CD4-positive, alpha-beta T cell (primary cell): ENCODE measurements around the gene RSU1. TPM values are rescaled to one million over a fixed set of nuclear protein-coding genes. Genes with fewer than 3 reads are reported as not detected.

Experiments
- ATAC-seq: fragments of 200-7000 bp; cut with Tn5 transposase; one replicate; pipeline ENCODE4 v1.10.0; 2022; ENCODE audit warnings: mild to moderate bottlenecking; ENCODE audit not compliant: poor library complexity
- CTCF ChIA-PET: fragments of 350-600 bp; sonication (Branson Sonifier 250); formaldehyde crosslinking; loops from one replicate; lab custom pipeline; 2021; ENCODE audit warnings: antibody characterized with exemption, inconsistent platforms; lab: Charles Lee
- POLR2A ChIA-PET: fragments of 350-600 bp; sonication (Branson Sonifier 250); formaldehyde crosslinking; loops from one replicate; lab custom pipeline; 2021; ENCODE audit warnings: antibody characterized with exemption, inconsistent platforms; lab: Charles Lee
- DNase-seq, 14 experiments: peaks; one replicate each; pipeline ENCODE4 v3.0.0-alpha.2; 2013 to 2020; ENCODE audit warnings: mixed read lengths in 2 of 14
- H3K27ac ChIP-seq, 2 donors: one replicate each; pipeline versions ENCODE4 v1.5.1 to v1.7.0; 2013; ENCODE audit warnings: low read length in 2 of 2, low read depth in 1 of 2, mild to moderate bottlenecking in 1 of 2
- H3K27me3 ChIP-seq, 2 experiments: 1 replicate in 1 of 2; 2 replicates in 1 of 2; pipeline versions ENCODE4 v1.6.1 to v1.7.0; 2013; ENCODE audit warnings: low read length in 2 of 2, control low read depth in 1 of 2, mild to moderate bottlenecking in 1 of 2, moderate library complexity in 1 of 2; ENCODE audit not compliant: insufficient read depth in 2 of 2, control insufficient read depth in 1 of 2
- H3K36me3 ChIP-seq: one replicate; pipeline ENCODE4 v1.6.1; 2013; ENCODE audit warnings: low read length, control low read depth; ENCODE audit not compliant: insufficient read depth
- H3K4me1 ChIP-seq: one replicate; pipeline ENCODE4 v1.6.1; 2013; ENCODE audit warnings: low read length, control low read depth; ENCODE audit not compliant: insufficient read depth
- H3K4me3 ChIP-seq: one replicate; pipeline ENCODE4 v1.5.1; 2013; ENCODE audit warnings: mild to moderate bottlenecking, low read length, moderate library complexity
- H3K9me3 ChIP-seq, 2 experiments: 1 replicate in 1 of 2; 2 replicates in 1 of 2; pipeline versions ENCODE4 v1.6.1 to v1.7.0; 2013; ENCODE audit warnings: low read length in 2 of 2, mild to moderate bottlenecking in 2 of 2, control low read depth in 1 of 2, moderate library complexity in 1 of 2; ENCODE audit not compliant: control insufficient read depth in 1 of 2, insufficient read depth in 1 of 2
- H3K27ac Mint-ChIP-seq: one replicate; pipeline ENCODE4 v1.8.0; 2020; ENCODE audit warnings: mixed read lengths
- H3K27me3 Mint-ChIP-seq: one replicate; pipeline ENCODE4 v1.8.0; 2021; ENCODE audit warnings: mixed read lengths
- H3K36me3 Mint-ChIP-seq: one replicate; pipeline ENCODE4 v1.8.0; 2021; ENCODE audit warnings: low read depth, mixed read lengths
- H3K4me1 Mint-ChIP-seq: one replicate; pipeline ENCODE4 v1.8.0; 2021; ENCODE audit warnings: low read depth, mixed read lengths
- H3K4me3 Mint-ChIP-seq: one replicate; pipeline ENCODE4 v1.8.0; 2020; ENCODE audit warnings: mild to moderate bottlenecking, mixed read lengths
- H3K9me3 Mint-ChIP-seq: one replicate; pipeline ENCODE4 v1.8.0; 2020; ENCODE audit warnings: mixed read lengths
- intact Hi-C, 2 experiments: fragments of 100-400 bp; cut with DNase I in 1 of 2; cut with micrococcal nuclease in 1 of 2; formaldehyde crosslinking; loops; one replicate each; pipeline versions ENCODE4 v1.15.1 to v1.9.0; 2023 to 2025; cut with DNase I, micrococcal nuclease
- total RNA-seq, 174 experiments: library from RNA in 2 of 174; stranded (reverse) in 2 of 174; gene quantifications; one replicate each; pipeline ENCODE4 v1.2.3 and lab custom pipeline; 2021 to 2026
- TF ChIP-seq, protein P1 (sequence below): fragments of 200-600 bp; IDR thresholded peaks from one replicate; pipeline ENCODE4 v1.8.0; 2022; ENCODE audit warnings: antibody characterized with exemption, mild to moderate bottlenecking

Gene RSU1
- total RNA-seq, 2 experiments from 2014 or later = 26.2 to 28.8 TPM

DNA sequence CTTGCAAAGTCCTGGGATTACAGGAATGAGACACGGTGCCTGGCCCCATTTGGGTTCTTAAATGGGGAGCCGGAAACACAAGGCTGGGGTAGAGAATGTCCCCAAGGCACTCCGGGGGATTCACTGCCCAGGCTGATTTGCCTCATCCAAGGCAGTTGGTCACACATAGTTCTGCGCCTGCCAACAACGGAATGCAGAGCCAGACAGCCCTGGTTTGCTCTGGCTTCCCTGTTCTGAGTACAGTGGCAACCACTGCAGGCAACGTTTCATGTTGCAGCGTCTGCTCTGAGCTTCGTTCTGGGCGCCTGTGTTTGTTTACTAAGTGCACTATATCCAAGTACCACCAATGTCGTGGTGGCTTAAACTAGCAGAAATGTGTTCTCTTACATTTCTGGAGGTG, 233.8 kb downstream of the RSU1 start:
- Histone ChIP-seq H3K9me3 (no peaks in the 10 kb centered on the region), H3K27me3 (peaks cover 0 to 6% of the 10 kb centered on the region in 2 experiments), H3K36me3 (no peaks in the 10 kb centered on the region), H3K4me1 (no peaks in the 10 kb centered on the region), H3K27ac (no peak overlapping the region), H3K4me3 (no peak overlapping the region)
- Mint-ChIP-seq H3K9me3 (no peaks in the 10 kb centered on the region), H3K4me3 (no peak overlapping the region), H3K27me3 (peaks cover 40% of the 10 kb centered on the region), H3K36me3 (no peaks in the 10 kb centered on the region), H3K27ac (no peak overlapping the region), H3K4me1 (no peaks in the 10 kb centered on the region)
- CTCF ChIA-PET = no interaction called here
- ATAC-seq (no peak), DNase-seq (no peak)
- POLR2A ChIA-PET = no interaction called here
- TF ChIP-seq, protein P1, sequence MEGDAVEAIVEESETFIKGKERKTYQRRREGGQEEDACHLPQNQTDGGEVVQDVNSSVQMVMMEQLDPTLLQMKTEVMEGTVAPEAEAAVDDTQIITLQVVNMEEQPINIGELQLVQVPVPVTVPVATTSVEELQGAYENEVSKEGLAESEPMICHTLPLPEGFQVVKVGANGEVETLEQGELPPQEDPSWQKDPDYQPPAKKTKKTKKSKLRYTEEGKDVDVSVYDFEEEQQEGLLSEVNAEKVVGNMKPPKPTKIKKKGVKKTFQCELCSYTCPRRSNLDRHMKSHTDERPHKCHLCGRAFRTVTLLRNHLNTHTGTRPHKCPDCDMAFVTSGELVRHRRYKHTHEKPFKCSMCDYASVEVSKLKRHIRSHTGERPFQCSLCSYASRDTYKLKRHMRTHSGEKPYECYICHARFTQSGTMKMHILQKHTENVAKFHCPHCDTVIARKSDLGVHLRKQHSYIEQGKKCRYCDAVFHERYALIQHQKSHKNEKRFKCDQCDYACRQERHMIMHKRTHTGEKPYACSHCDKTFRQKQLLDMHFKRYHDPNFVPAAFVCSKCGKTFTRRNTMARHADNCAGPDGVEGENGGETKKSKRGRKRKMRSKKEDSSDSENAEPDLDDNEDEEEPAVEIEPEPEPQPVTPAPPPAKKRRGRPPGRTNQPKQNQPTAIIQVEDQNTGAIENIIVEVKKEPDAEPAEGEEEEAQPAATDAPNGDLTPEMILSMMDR = no peak
- intact Hi-C loops = no loop called here

DNA sequence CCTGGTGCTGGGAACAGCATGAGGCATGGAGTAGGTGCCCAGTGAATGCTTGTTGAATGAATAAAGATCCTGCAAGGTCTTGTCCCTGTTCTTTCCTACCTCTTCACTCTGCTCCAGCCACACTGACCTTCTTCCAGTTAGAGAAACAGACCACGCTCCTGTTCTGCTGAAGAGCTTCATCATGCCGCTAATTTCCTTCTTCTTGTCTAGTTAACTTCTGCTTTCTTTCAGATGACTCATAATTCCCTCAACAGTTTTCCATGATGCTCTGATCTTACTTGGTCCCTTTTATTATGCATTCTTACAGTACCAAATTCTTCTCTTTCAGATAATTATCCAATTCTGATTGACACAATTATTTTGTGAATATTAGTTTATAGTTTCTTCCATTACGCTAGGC, 236.0 kb downstream of the RSU1 start:
- Mint-ChIP-seq H3K4me1 (no peaks in the 10 kb centered on the region), H3K27ac (no peak overlapping the region), H3K27me3 (peaks cover 49% of the 10 kb centered on the region), H3K36me3 (no peaks in the 10 kb centered on the region), H3K9me3 (no peaks in the 10 kb centered on the region), H3K4me3 (no peak overlapping the region)
- H3K4me1 ChIP-seq = no peaks in the 10 kb centered on the region
- intact Hi-C loops = no loop called here
- no peaks in the 10 kb centered on the region for H3K36me3 ChIP-seq
- ATAC-seq (no peak), DNase-seq (no peak)
- H3K27ac ChIP-seq = no peak overlapping the region
- peaks cover 0 to 6% of the 10 kb centered on the region in 2 experiments for H3K27me3 ChIP-seq
- ChIA-PET CTCF (no interaction called here), POLR2A (no interaction called here)
- TF ChIP-seq, protein P1 = no peak
- no peaks in the 10 kb centered on the region for H3K9me3 ChIP-seq
- no peak overlapping the region for H3K4me3 ChIP-seq

DNA sequence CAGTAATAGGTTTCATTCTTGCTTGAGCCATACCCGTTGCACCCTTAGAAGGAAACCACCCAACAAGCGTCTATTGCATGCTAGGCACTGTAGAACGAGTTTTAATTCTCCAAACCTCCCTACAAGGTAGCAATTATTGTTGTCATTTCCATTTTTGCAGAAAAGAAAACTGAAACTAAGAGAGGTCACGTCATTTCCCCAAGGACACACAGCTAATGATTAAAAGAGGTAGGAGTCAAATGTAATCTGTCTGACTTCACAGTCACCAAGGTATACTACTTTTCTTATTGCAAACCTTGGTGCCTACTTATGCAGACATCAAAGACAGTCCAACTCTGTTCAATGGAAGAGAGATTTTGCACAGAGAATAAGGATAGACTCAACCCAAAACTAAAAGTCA, 246.5 kb downstream of the RSU1 start:
- DNase-seq (no peak), ATAC-seq (no peak)
- H3K4me1 Mint-ChIP-seq = no peaks in the 10 kb centered on the region
- Histone ChIP-seq H3K4me1 (no peaks in the 10 kb centered on the region), H3K27ac (no peak overlapping the region), H3K9me3 (no peaks in the 10 kb centered on the region), H3K4me3 (no peak overlapping the region), H3K36me3 (no peaks in the 10 kb centered on the region), H3K27me3 (peaks cover 0 to 6% of the 10 kb centered on the region in 2 experiments)
- intact Hi-C loops = no loop called here
- POLR2A ChIA-PET = no interaction called here
- H3K4me3 Mint-ChIP-seq = no peak overlapping the region
- H3K27ac Mint-ChIP-seq = no peak overlapping the region
- no peaks in the 10 kb centered on the region for H3K36me3 Mint-ChIP-seq
- CTCF ChIA-PET = no interaction called here
- H3K27me3 Mint-ChIP-seq = peaks cover 37% of the 10 kb centered on the region
- no peaks in the 10 kb centered on the region for H3K9me3 Mint-ChIP-seq
- TF ChIP-seq, protein P1 = no peak
